ENCODE results near the gene CWF19L1. TPM values are rescaled to one million over a fixed set of nuclear protein-coding genes. Genes with fewer than 3 reads are reported as not detected.

The CWF19L1 gene
- polyA plus RNA-seq, 2 of the 4 experiments (the other 2 are of a cell fraction): 24.7 to 30.2 TPM

- no peak overlapping the region for H3K4me2 ChIP-seq
- H3K9me3 ChIP-seq: no peaks in the 10 kb centered on the region
- ChIA-PET CTCF (interaction anchor here (0.7 to 2.1 kb wide), 4 partner anchors 15 to 146 kb away, joined by 4 to 6 read pairs (median 4); no protein-coding TSS in a partner anchor), POLR2A (no interaction called here)
- 96% methylated on average over 6 of the region's 6 CpGs for WGBS (ENCODE audit: missing lambda C conversion rate)
- no peak overlapping the region for H3K4me3 ChIP-seq
- peaks cover 40% of the 10 kb centered on the region for H3K4me1 ChIP-seq
- DNase-seq (ENCODE audit: low read depth in 1 of 2, low spot score in 1 of 2) (no peak), FAIRE-seq (no peak), ATAC-seq (no peak)
- TF ChIP-seq BCL3 (IDR thresholded peaks at IDR 0.05): no peak
- no peak for TF ChIP-seq HOXB5 (CRISPR knock-in tag; IDR thresholded peaks at IDR 0.05)
- no peak for TF ChIP-seq BHLHE40 (IDR thresholded peaks at IDR 0.05; ENCODE audit: low read depth, low read length)
- no peak for TF ChIP-seq ZFP36 (IDR thresholded peaks at IDR 0.05; ENCODE audit: borderline replicate concordance, partially characterized antibody)
- TF ChIP-seq KDM1A (IDR thresholded peaks at IDR 0.05; ENCODE audit: low read depth): no peak
- no peak for TF ChIP-seq KDM5A (IDR thresholded peaks at IDR 0.05)
- no peak for TF ChIP-seq NFE2L2 (conservative IDR thresholded peaks at IDR 0.05; ENCODE audit: low read length)
- no peak for TF ChIP-seq FOSL2 (IDR thresholded peaks at IDR 0.05)
- no peak for TF ChIP-seq FOSL2 (CRISPR knock-in tag; IDR thresholded peaks at IDR 0.05)
- TF ChIP-seq PHF8 (IDR thresholded peaks at IDR 0.05; ENCODE audit: borderline replicate concordance, low read depth): no peak
- TF ChIP-seq CHD4 (IDR thresholded peaks at IDR 0.05; ENCODE audit: borderline replicate concordance): no peak
- TF ChIP-seq MAFK (IDR thresholded peaks at IDR 0.05; ENCODE audit: partially characterized antibody): no peak
- TF ChIP-seq, protein P1, sequence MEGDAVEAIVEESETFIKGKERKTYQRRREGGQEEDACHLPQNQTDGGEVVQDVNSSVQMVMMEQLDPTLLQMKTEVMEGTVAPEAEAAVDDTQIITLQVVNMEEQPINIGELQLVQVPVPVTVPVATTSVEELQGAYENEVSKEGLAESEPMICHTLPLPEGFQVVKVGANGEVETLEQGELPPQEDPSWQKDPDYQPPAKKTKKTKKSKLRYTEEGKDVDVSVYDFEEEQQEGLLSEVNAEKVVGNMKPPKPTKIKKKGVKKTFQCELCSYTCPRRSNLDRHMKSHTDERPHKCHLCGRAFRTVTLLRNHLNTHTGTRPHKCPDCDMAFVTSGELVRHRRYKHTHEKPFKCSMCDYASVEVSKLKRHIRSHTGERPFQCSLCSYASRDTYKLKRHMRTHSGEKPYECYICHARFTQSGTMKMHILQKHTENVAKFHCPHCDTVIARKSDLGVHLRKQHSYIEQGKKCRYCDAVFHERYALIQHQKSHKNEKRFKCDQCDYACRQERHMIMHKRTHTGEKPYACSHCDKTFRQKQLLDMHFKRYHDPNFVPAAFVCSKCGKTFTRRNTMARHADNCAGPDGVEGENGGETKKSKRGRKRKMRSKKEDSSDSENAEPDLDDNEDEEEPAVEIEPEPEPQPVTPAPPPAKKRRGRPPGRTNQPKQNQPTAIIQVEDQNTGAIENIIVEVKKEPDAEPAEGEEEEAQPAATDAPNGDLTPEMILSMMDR (IDR thresholded peaks at IDR 0.05): no peak
- TF ChIP-seq SREBF2 (IDR thresholded peaks at IDR 0.05): no peak
- no peak for TF ChIP-seq NPAS2 (CRISPR knock-in tag; IDR thresholded peaks at IDR 0.05; ENCODE audit: borderline replicate concordance)
- no peak for TF ChIP-seq RAD21 (conservative IDR thresholded peaks at IDR 0.05 in 1 of 2, IDR thresholded peaks at IDR 0.05 in 1 of 2)
- TF ChIP-seq NR3C1 (IDR thresholded peaks at IDR 0.05): no peak
- TF ChIP-seq EHMT2 (IDR thresholded peaks at IDR 0.05; ENCODE audit: low read depth): no peak
- no peak for TF ChIP-seq REST (IDR thresholded peaks at IDR 0.05)
- TF ChIP-seq FOXS1 (CRISPR knock-in tag; IDR thresholded peaks at IDR 0.05): no peak
- no peak for TF ChIP-seq CBX8 (IDR thresholded peaks at IDR 0.05)
- H3K27ac ChIP-seq: peak overlapping the region; percentile 89 to 95; a peak in 3 of 6 replicates
Observed at GRCh38 chr10:100287756-100288155, 20.3 kb upstream of the CWF19L1 start.

Data from A549 (cell line).